GM21576 (cell line): Measurements from ENCODE around the gene ADH1C.
"Not testable (repeated sequence)": the region's sequence is repeated elsewhere in the genome, so short reads cannot be mapped to it uniquely, and the experiment has no call there.

Experiments
- ATAC-seq: cut with Tn5 transposase; IDR thresholded peaks from one replicate; pipeline ENCODE4 v1.9.1; 2021; ENCODE audit warnings: mild to moderate bottlenecking, moderate library complexity; ENCODE audit not compliant: unreplicated experiment

Gene ADH1C

DNA sequence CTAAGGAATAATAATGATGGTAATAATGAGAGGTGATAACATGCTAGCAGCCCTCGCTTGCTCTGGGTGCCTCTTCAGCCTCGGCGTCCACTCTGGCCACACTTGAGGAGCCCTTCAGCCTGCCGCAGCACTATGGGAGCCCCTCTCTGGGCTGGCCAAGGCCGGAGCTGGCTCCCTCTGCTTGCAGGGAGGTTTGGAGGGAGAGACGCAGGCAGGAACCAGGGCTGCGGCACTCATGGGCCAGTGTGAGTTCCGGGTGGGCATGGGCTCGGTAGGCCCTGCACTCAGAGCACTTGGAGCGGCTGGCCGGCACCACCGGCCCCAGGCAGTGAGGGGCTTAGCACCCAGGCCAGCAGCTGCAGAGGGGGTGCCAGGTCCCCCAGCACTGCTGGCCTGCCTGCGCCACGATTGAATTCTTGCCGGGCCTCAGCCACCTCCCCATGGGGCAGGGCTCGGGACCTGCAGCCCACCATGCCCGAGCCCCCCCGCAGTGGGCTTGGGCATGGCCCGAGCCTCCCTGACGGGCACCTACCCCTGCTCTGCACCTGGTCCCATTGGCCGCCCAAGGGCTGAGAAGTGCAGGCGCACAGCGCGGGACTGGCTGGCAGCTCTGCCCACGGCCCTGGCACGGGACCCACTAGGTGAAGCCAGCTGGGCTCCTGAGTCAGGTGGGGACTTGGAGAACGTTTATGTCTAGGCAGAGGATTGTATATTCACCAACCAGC lies 7.1 kb upstream of the ADH1C start:
- no peak for ATAC-seq

DNA sequence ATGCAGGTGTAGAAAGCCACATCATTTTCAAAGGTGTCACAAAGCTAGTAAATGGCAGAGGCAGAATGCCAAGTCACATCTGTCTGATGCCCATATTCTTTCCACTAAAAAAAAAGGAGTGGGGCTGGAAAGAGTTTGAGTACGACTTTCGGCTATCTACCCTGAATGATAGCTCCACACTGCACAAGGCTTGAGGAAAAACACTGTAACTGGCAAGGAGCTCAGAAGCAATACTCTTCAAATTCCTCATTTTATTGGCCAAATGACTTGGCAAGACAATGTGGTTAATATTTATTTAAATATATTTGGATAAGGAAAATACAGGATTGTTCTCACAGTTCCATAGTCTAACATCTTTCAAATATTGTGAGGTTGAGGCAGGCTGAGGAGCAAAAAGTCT lies 5.4 kb upstream of the ADH1C start:
- no peak for ATAC-seq

DNA sequence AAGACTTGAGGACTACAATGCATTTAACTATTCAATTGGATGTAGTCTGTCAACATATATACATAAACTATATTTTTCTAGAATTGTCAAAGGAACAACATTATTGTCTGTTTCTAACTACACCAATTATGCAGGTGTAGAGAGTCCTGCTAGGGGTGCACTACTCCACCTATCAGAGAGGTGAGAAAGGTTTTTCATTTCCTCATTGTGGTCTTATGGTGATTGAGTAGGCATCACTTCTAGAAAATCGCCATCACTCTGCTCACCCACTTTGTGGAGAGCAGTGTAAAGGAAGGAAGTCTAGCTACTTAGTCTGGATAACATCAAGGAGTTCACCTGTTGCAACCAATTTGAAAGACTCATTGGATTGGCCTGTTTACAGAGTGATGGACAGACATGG lies 4.4 kb upstream of the ADH1C start:
- no peak for ATAC-seq

DNA sequence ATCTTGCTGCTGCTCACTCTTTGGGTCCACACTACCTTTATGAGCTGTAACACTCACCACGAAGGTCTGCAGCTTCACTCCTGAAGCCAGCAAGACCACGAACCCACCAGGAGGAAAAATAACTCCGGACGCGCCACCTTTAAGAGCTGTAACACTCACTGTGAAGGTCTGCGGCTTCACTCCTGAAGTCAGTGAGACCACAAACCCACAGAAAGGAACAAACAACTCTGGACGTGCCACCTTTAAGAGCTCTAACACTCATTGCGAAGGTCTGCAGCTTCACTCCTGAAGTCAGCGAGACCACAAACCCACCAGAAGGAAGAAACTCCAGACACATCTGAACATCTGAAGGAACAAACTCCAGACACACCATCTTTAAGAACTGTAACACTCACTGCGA lies 3.6 kb upstream of the ADH1C start:
- not testable (repeated sequence) for ATAC-seq

DNA sequence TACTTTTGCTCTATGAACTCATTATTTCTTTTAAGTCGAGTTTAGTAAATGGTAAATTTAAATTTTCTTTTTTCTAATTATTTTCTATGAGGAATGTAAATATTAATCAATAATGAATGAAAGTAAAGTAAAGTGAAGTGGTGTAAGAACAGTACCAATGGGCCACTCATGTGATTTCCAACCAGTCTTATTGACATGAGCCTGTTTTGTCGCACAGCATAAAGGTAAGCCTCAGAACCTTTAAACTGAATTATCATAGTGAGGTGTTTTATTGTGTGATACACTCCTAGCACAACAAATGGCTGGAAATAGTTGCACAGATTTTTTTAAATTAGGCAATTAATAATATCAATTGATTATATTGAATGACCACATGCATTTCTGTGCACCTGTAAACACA lies 1.1 kb downstream of the ADH1C start:
- no peak for ATAC-seq

DNA sequence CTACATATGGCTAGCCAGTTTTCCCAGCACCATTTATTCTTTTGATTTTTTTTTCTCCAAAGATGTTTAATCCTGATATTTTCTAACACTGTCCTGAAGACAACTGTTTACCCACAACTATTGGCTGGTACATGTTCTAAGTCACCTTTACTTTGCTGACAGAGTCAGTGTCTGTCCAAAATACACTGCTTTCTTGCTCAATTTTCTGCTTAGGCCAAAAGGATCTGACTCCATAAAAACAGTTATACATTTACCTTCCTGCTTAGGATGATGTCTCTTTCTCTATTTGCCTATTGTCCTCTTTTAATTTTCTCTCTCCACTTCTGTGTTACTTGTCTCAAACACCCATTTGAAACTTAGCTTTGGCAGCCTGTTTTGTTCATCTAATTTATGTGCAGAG lies 3.2 kb downstream of the ADH1C start:
- no peak for ATAC-seq

DNA sequence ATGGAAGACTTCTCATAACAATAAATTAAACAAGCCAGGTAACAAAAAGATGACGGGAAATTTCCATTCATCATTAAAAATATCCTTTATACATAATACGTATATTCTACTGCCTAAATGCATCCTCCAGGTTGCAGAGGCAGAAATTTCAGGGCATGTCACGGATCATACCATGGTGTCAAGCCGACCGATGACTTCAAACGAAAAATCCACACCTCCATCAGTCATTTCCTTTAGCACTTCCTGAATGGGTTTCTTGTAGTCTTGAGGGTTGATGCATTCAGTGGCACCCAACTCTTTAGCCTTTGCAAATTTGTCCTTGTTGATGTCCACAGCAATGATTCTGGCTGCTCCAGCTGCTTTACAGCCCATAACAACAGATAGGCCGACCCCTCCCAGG lies 9.9 kb downstream of the ADH1C start:
- ATAC-seq, result not testable (repeated sequence)

DNA sequence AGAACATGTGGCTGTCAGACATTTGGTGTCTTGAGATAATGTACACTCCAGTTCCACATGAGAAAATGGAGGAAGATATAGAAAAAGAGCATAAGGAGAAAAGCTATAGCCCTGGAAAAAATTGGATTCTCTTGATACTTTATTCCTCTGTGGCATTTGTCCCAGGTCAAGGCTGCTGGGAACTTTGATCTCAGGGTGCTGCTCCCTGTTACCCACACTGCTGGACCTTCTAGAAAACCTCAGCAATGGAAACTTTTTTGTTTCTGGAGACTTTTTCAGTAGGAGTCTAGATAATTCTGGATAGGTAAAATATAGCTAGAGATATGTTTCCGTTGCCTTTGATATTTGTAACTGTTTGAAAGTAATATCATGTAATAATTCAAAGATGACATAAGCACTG lies 11.1 kb downstream of the ADH1C start:
- no peak for ATAC-seq

DNA sequence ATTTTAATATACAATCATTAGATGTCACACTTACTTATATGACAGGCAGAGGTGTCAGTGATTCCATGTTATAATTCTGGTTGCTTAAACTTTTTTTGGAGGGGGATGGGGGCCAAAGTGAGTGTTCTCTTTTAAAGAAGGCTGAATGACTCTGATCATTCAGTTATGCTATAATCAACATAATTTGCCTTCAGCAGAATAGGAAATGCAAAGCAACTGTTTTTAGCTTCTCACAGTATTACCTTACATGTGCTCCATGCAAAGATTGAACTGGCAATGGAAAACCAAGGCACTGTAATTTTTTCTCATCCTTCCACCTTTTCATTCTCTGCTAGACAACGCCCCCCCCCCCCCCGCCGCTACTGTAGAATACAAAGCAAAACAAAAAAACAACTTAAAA lies 13.4 kb downstream of the ADH1C start:
- no peak for ATAC-seq

DNA sequence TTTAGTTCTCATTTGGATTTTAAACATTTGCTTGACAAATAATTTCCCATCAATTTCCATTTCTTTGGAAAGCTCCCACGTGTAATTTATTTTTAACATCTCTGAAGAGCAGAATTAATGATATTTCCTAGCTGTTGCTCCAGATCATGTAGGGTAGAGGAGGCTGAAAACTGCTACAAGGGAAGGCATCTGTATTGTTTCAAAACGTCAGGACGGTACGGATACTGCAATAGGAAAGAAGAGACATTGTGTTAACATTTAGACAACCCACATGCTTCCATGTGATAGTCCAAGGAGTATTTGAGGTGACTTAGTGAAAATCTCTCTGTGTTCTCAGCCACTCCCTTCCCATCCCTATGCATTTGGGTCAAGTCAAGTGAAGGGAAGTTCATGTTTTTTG lies 16.0 kb downstream of the ADH1C start:
- ATAC-seq, result no peak

DNA sequence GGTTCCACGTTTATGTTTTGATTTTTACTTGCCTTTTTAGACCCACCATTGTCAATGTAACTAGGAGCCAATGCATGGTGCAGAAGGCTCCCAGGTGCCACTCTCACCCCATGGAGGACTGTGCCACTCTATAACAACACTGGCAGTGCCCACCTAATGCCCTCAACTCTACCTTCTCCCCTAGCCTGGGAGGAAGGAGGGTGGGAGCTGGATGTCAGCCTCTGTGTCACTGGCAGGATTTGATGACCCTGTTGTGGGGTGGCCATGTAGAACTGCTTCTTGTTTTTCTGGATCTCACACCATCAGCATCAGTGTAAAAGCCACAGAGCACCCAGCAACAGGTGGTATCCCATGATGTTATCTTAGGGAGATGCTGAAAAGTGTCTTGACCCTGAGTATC lies 17.7 kb downstream of the ADH1C start:
- ATAC-seq, result no peak

DNA sequence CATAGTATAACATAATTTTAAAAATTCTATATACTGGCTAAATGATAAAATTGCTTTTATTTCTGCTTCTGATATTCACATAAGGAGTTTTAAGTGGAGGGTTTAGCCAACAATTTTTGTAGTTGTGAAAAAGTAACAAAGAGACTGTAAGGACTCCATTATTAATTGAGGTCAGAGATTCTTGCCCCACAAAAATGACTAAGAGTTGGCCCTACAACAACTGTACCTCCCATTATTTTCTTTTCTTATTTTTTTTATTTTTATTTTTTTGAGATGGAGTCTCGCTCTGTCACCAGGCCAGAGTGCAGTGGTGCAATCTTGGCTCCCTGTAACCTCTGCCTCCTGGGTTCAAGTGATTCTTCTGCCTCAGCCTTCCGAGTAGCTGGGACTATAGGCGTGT lies 21.9 kb downstream of the ADH1C start:
- ATAC-seq, result no peak

DNA sequence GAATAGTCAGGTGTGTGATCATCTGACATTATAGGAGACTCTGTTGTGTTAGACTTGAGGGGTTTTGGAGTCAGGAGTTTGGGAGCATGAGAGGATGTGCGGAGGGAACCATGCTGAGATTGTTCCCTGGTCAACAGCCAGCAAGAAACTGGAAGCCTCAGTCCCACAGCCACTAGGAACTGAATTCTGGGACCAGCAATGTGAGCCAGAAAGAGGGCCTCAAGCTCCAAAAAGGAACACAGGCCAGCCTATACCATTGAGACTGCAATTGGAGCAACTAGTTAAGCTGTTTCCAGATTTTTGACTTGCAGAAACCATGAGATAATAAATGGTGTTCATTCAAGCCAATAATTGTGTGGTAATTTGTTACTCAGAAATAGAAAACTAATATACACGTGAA lies 22.7 kb downstream of the ADH1C start:
- no peak for ATAC-seq

DNA sequence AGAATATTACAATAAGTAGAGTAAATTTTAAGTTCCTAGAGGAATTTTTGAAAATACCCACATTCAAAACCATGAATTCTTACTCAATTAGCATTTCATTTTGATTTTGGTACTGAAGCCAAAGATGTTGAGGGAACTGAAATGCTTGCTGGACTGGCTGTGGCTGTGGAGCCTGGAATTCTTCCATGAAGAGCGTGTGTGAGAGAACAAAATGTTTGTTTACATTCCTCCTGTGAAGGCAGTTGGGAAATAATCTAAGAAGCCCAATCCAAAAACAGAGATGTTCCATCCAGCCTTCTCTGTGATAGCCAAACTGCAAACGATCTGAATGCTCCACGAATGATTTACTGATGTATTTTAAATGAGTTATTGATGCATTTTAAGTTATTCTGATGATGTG lies 27.6 kb downstream of the ADH1C start:
- ATAC-seq, result no peak

DNA sequence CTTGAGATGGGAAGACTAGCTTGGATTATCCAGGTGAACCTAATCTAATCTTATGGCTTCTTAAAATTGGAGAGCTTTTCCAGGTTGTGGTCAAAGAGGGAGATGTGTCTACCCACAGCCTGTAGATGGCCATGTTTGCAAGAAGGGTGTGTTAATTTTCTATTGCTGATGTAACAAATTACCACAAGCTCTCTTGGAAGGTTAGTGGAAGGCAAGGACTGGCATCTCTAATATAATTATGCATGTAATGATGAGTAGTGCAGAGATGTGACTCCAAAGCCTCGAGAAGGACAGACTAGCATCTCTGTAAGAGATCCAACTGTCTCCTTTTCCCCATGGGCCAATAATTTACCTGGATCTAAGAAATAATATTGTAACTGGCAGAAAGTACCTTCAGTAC lies 28.2 kb downstream of the ADH1C start:
- no peak for ATAC-seq

DNA sequence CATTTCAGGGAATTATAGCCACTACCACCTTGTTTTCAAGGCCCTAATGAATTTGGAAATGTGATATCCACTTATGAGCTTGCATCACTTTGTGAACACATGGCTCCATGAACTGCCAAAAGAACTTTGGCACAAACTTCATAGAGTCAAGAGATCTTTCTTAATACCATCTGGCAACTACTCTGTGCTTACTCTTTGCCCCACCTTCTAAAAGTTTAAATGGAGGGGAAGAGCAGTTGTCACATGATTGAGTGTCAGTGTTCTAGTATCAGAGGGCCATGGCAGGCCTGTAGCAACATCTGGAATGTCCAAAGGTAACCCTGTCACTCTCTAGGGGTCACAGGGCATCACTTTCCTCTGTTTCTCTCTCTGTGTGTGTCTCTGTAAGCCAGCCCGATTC lies 28.8 kb downstream of the ADH1C start:
- no peak for ATAC-seq

DNA sequence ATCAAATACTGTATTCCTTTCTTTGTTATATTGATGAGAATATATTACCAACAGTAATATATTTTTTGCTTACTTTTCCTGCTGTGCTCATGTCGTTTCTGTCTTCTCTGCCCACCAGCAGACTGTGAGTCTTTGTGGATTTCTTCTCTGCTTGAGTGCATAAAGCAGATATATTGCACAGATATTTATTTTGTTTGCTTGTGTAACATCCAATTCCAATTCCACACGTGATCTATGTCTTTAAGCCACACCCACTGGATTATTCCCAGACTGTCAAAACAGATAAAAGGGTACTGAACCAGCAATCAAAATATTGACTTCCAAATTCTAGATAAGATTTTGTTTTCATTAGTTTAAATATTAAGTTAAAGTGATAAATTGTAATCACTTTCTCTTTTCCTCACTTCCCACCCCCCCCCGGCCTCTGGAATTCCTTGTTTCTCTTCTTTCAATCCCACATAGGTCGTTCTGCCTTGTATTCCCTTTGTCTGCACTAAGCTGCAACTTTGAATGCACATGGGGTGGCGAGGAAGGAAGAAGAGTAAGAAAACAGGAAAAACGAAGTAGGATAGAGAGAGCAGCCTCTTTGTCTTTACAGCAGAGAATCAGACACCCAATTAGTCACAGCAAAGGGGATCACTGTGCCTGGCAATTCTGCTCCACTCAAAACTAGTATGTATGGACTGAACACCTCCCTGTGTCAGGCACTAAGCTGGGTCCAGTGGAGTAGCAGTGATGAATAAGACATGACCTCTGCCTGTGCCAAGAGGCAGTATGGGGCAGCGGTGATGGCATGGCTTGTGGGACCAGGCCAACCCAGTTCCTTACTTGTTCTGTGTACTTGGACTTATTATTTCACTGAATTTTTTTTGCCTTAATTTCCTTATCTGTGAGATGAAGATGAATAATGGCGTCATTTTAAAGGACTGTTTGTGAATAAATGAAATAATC lies 31.0 kb downstream of the ADH1C start, which contains the start of gene ADH1B:
ADH1B (minus strand) TSS at position 161 of the 951 bp plus-strand sequence; CDS start at position 91, 70 bp downstream.
- ATAC-seq, result no peak

DNA sequence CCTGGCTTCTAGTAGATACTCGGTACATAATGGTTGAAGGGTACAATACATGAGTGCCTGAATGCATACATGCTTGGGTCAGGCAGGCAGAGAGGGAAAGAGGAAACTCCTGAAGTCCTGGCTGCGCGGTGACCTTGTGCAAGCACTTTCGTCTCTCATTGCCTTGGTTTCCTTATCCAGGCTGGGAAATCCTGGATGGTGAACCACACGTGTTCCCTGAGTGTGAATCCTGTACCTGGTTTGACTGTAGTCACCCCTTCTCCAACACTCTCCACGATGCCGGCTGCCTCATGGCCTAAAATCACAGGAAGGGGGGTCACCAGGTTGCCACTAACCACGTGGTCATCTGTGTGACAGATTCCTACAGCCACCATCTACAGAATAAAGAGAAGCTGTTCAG lies 34.7 kb downstream of the ADH1C start:
- ATAC-seq, result not testable (repeated sequence)

DNA sequence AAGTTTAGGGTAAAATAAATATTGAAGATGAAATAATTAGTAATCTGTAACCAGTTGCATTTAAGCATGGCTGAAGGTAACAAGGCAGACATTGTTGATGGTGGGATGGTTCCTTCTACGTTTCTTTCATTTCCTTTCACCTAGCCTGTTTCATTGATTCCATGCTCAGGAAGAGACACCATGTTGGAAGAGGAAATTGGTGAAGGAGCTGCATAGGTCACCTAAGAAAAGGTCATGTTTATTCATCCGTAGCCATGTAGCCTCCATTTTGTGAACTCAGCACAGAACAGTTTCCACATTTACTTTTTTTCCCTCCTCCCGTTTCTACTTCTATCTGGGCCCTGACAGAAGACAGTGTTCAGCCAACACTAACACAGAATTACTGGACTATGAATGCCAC lies 35.2 kb downstream of the ADH1C start:
- no peak for ATAC-seq

DNA sequence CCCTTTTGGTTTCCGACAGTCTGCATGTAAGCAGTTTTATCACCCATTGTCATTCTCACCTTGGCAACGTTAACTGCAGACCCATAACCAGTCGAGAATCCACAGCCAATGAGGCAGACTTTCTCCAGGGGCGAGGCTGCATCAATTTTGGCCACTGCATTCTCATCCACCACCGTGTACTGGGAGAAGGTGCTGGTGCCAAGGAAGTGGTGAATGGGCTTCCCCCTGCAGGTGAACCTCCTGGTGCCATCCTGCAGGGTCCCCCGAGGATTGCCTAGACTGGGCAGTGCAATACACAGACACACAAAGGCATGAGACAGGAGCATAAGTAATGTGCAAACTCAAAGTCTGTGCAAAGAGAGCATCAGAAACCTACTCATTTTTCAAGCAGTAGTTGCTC lies 36.7 kb downstream of the ADH1C start:
- no peak for ATAC-seq

DNA sequence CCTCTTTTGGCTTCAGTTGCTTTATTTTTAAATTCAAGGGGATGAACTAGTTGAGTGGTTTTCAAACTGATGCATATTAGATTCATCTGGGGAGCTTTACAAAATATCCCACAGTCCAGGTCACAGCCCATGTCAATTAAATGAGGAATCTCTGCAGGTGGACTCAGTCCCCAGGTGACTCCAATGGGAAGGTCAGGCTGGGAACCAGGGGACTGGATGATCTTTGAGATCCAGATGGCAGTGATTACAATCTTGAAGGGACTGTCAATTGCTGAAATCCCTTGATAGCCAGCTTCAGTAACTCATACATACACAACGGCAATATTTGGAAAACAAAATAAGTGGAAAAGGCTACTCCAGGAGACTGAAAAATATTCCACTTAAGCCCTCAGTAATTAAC lies 38.3 kb downstream of the ADH1C start:
- ATAC-seq, result no peak

DNA sequence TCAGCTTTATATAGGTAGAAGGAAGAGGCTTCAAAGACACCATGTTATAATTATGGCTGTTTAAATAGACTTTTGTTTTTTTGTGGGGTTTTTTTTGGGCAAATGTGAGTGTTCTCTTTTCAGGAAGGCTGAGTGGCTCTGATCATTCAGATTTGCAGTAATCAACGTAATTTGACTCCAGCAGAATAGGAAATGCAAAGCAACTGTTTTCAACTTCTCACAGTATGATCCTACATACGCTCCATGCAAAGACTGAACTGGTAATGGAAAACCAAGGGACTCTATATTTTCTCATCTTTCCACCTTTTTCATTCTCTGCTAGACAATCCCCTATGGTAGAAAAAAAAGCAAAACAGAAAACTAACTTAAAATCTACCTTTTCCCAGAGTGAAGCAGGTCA lies 42.2 kb downstream of the ADH1C start:
- ATAC-seq, result no peak
